Left lung (tissue), 14 donors: Measurements from ENCODE around the gene TSLP. TPM values are rescaled to one million over a fixed set of nuclear protein-coding genes. Genes with fewer than 3 reads are reported as not detected.

Source experiments
- ATAC-seq: fragments of 200-7000 bp; cut with Tn5 transposase; one replicate; pipeline ENCODE4 v1.9.1; 2020; ENCODE audit warnings: moderate library complexity
- DNase-seq, 4 donors: peaks; one replicate each; pipeline ENCODE4 v3.0.0-alpha.2; 2013 to 2020
- H3K27ac ChIP-seq, 2 donors: fragments of 200-600 bp; sonication (generic) in 1 of 2; one replicate each; pipeline versions ENCODE4 v1.5.0 to v1.8.0; 2020 to 2021
- H3K27me3 ChIP-seq, 2 donors: fragments of 200-600 bp; sonication (generic) in 1 of 2; one replicate each; pipeline versions ENCODE4 v1.5.0 to v1.8.0; 2020 to 2021
- H3K36me3 ChIP-seq, 2 donors: fragments of 200-600 bp; sonication (generic) in 1 of 2; one replicate each; pipeline versions ENCODE4 v1.5.0 to v1.8.0; 2020 to 2021
- H3K4me1 ChIP-seq, 2 donors: fragments of 200-600 bp; one replicate each; pipeline ENCODE4 v1.8.0; 2021
- H3K4me3 ChIP-seq, 2 donors: fragments of 200-600 bp; sonication (generic) in 1 of 2; one replicate each; pipeline versions ENCODE4 v1.5.0 to v1.8.0; 2020 to 2021; ENCODE audit warnings: mild to moderate bottlenecking in 1 of 2
- H3K9me3 ChIP-seq, 2 donors: fragments of 200-600 bp; sonication (generic) in 1 of 2; one replicate each; pipeline versions ENCODE4 v1.5.0 to v1.8.0; 2020 to 2021
- CTCF ChIP-seq, 2 donors: fragments of 200-600 bp; sonication (generic) in 1 of 2; IDR thresholded peaks; one replicate each; pipeline versions ENCODE4 v1.5.0 to v1.8.0; 2021; ENCODE audit warnings: antibody characterized with exemption in 2 of 2
- intact Hi-C, 2 donors: fragments of 100-400 bp; cut with DNase I; formaldehyde crosslinking; loops; one replicate each; pipeline versions ENCODE4 v1.11.2 to v1.14.2; 2022
- long read RNA-seq, 12 donors: library from polyadenylated mRNA in 2 of 12; unstranded in 2 of 12; transcript quantifications; one replicate each; pipeline ENCODE4 v2.0.0 and lab custom pipeline, GENCODE V29; 2019 to 2026
- polyA plus RNA-seq, 6 donors: library from polyadenylated mRNA; unstranded; fragments of 120-200 nt; gene quantifications; one replicate each; pipeline ENCODE4 v1.2.1, GENCODE V29; 2013; ENCODE audit not compliant: insufficient read length in 6 of 6
- total RNA-seq, 2 donors: library from RNA; stranded (reverse); fragmentation: NEBNext Ultra II Directional; extraction: Animal tissue kit (Norgen Biotek cat#: 25700); gene quantifications; one replicate each; pipeline ENCODE4 v1.2.1, GENCODE V29; 2021
- donor health status: DM: no; HTN: yes; CAD: no.
- donor health status: DM: no; HTN: no; CAD: no.

Gene TSLP
- total RNA-seq: 1 to 10 TPM in 1 of 2 donors, under 1 TPM in 1; 0.70 to 1.6 TPM
- 1 to 10 TPM in 2 of 6 donors, under 1 TPM in 4; 0.60 to 2.0 (median 0.90) TPM for polyA plus RNA-seq
- long read RNA-seq, donor 1, partial matches to known transcripts: 0 of 4 reads
- long read RNA-seq, donor 1, other reads (novel, unspliced or antisense): 0 of 4 reads
- long read RNA-seq, donor 2, partial matches to known transcripts: 0 of 1 reads
- long read RNA-seq, donor 2, other reads (novel, unspliced or antisense): 0 of 1 reads
- long read RNA-seq, donor 3: 0 reads
- long read RNA-seq, donor 4: 0 reads
- long read RNA-seq, donor 5, partial matches to known transcripts: 0 of 4 reads
- long read RNA-seq, donor 5, other reads (novel, unspliced or antisense): 0 of 4 reads
- long read RNA-seq, donor 6, partial matches to known transcripts: 0 of 2 reads
- long read RNA-seq, donor 6, other reads (novel, unspliced or antisense): 0 of 2 reads
- long read RNA-seq, donor 7: 0 reads
- long read RNA-seq, donor 8: 0 reads
- long read RNA-seq, donor 9: 0 reads
- long read RNA-seq, donor 10: 0 reads
- long read RNA-seq, donor 11, partial matches to known transcripts: 0 of 1 reads
- long read RNA-seq, donor 11, other reads (novel, unspliced or antisense): 0 of 1 reads
- long read RNA-seq, donor 12: 0 reads

- peaks cover 0 to 36% of the 10 kb centered on the region in 2 donors for H3K4me1 ChIP-seq
- intact Hi-C loops: no loop called here
- DNase-seq: no peak
- peaks cover 22 to 74% of the 10 kb centered on the region in 2 donors for H3K27me3 ChIP-seq
- no peaks in the 10 kb centered on the region for H3K9me3 ChIP-seq
- no peak within 1 kb of the TSS for H3K27ac ChIP-seq
- H3K4me3 ChIP-seq: no peak within 1 kb of the TSS
- no peaks in the 10 kb centered on the region for H3K36me3 ChIP-seq
- ATAC-seq: no peak
- TF ChIP-seq CTCF (IDR thresholded peaks at IDR 0.05): no peak
Measured at GRCh38 chr5:111071413-111071812, at the start of gene TSLP. TSLP (plus strand) TSS chr5:111071713; CDS start chr5:111071891, 178 bp downstream.

- ATAC-seq (no peak), DNase-seq (no peak)
- Histone ChIP-seq H3K27ac (no peak overlapping the region), H3K9me3 (no peaks in the 10 kb centered on the region), H3K4me3 (no peak overlapping the region), H3K36me3 (no peaks in the 10 kb centered on the region), H3K27me3 (no peaks in the 10 kb centered on the region), H3K4me1 (no peaks in the 10 kb centered on the region)
- intact Hi-C loops: no loop called here
- no peak for TF ChIP-seq CTCF (IDR thresholded peaks at IDR 0.05)
Measured at GRCh38 chr5:111022301-111022700, 49.2 kb upstream of the TSLP start.

- Histone ChIP-seq H3K36me3 (no peaks in the 10 kb centered on the region), H3K4me1 (no peaks in the 10 kb centered on the region), H3K9me3 (peaks cover 0 to 3% of the 10 kb centered on the region in 2 donors), H3K27ac (no peak overlapping the region), H3K4me3 (no peak overlapping the region), H3K27me3 (no peaks in the 10 kb centered on the region)
- DNase-seq (no peak), ATAC-seq (no peak)
- intact Hi-C loops: no loop called here
- no peak for TF ChIP-seq CTCF (IDR thresholded peaks at IDR 0.05)
Measured at GRCh38 chr5:111028865-111029264, 42.6 kb upstream of the TSLP start.

- intact Hi-C loops: no loop called here
- H3K4me1 ChIP-seq: no peaks in the 10 kb centered on the region
- ATAC-seq: no peak
Measured at GRCh38 chr5:111043712-111044506, 27.6 kb upstream of the TSLP start.

More at GRCh38 chr5:111043712-111044506, 27.6 kb upstream of the TSLP start:
- no peak for TF ChIP-seq CTCF (IDR thresholded peaks at IDR 0.05)
- no peak overlapping the region for H3K27ac ChIP-seq
- no peaks in the 10 kb centered on the region for H3K9me3 ChIP-seq
- H3K27me3 ChIP-seq: no peaks in the 10 kb centered on the region
- no peak overlapping the region for H3K4me3 ChIP-seq
- H3K36me3 ChIP-seq: no peaks in the 10 kb centered on the region
- DNase-seq: no peak
